Activated CD4-positive, alpha-beta T cell treated with anti-CD3 and anti-CD28 coated beads for 1 hour (primary cell): Measurements from ENCODE around the gene FBLN2.
"Not testable (repeated sequence)": the region's sequence is repeated elsewhere in the genome, so short reads cannot be mapped to it uniquely, and the experiment has no call there.

Source experiments
- DNase-seq: peaks from one replicate; pipeline ENCODE4 v3.0.0-alpha.2; 2020

FBLN2 gene

GRCh38 chr3:13550791-13551360 lies 2.0 kb downstream of the FBLN2 start:
- DNase-seq: no peak

- no peak for DNase-seq
Measured at GRCh38 chr3:13552857-13553652, 4.1 kb downstream of the FBLN2 start.

GRCh38 chr3:13553686-13554085 lies 4.8 kb downstream of the FBLN2 start:
- no peak for DNase-seq

GRCh38 chr3:13555753-13556152 lies 6.8 kb downstream of the FBLN2 start:
- no peak for DNase-seq

GRCh38 chr3:13556207-13556606 lies 7.3 kb downstream of the FBLN2 start:
- DNase-seq: no peak

- DNase-seq: no peak
Measured at GRCh38 chr3:13556917-13557316, 8.0 kb downstream of the FBLN2 start.

GRCh38 chr3:13557417-13557816 lies 8.5 kb downstream of the FBLN2 start:
- no peak for DNase-seq

GRCh38 chr3:13557926-13558325 lies 9.0 kb downstream of the FBLN2 start:
- DNase-seq: no peak

- no peak for DNase-seq
Measured at GRCh38 chr3:13558651-13559050, 9.7 kb downstream of the FBLN2 start.

GRCh38 chr3:13559764-13560525 lies 11.0 kb downstream of the FBLN2 start:
- no peak for DNase-seq

GRCh38 chr3:13561376-13561775 lies 12.5 kb downstream of the FBLN2 start:
- no peak for DNase-seq

- DNase-seq: no peak
Measured at GRCh38 chr3:13561967-13562366, 13.0 kb downstream of the FBLN2 start.

- DNase-seq: not testable (repeated sequence)
Measured at GRCh38 chr3:13562421-13562820, 13.5 kb downstream of the FBLN2 start.

GRCh38 chr3:13563321-13563720 lies 14.4 kb downstream of the FBLN2 start:
- no peak for DNase-seq

- no peak for DNase-seq
Measured at GRCh38 chr3:13563911-13564310, 15.0 kb downstream of the FBLN2 start.

GRCh38 chr3:13564751-13565560 lies 16.0 kb downstream of the FBLN2 start:
- DNase-seq: no peak

GRCh38 chr3:13565581-13566452 lies 16.9 kb downstream of the FBLN2 start:
- DNase-seq: no peak

GRCh38 chr3:13566453-13566748 lies 17.5 kb downstream of the FBLN2 start:
- no peak for DNase-seq

- no peak for DNase-seq
Measured at GRCh38 chr3:13566769-13567310, 17.9 kb downstream of the FBLN2 start.

- DNase-seq: no peak
Measured at GRCh38 chr3:13567684-13568514, 19.0 kb downstream of the FBLN2 start.

- no peak for DNase-seq
Measured at GRCh38 chr3:13568515-13569028, 19.6 kb downstream of the FBLN2 start.
